ENCODE measurements around the gene NFAM1. TPM values are rescaled to one million over a fixed set of nuclear protein-coding genes. Genes with fewer than 3 reads are reported as not detected.

The NFAM1 gene
- total RNA-seq, 1 experiment from 2014 or later, result 0.12 TPM

GRCh38 chr22:42357634-42358296 is 74.4 kb downstream of the NFAM1 start:
- no peak overlapping the region for H2AFZ ChIP-seq (ENCODE audit: low read depth, low read length, poor library complexity, severe bottlenecking)
- H3K36me3 ChIP-seq (ENCODE audit: control insufficient read depth in 1 of 2, insufficient read depth in 2 of 2, low read length in 2 of 2), result no peaks in the 10 kb centered on the region
- RAD21 ChIA-PET (ENCODE audit: low non-redundant PET in 1 of 2, low total read pairs in 2 of 2, uncharacterized antibody in 2 of 2, unreplicated experiment in 2 of 2), result no interaction called here
- BruUV-seq (replicated peaks), result no TSS peak
- H3K4me3 ChIP-seq (replicated peaks in 1 of 2; ENCODE audit: low read depth in 1 of 2, low read length in 2 of 2), result no peak overlapping the region
- H3K9ac ChIP-seq (ENCODE audit: low read length), result no peak overlapping the region
- H3K9me3 ChIP-seq (ENCODE audit: control insufficient read depth in 1 of 2, insufficient read depth in 1 of 2, low read depth in 1 of 2, low read length in 2 of 2), result no peaks in the 10 kb centered on the region
- H3K27ac ChIP-seq (ENCODE audit: low read depth, low read length), result no peak overlapping the region
- H3K4me1 ChIP-seq (ENCODE audit: control insufficient read depth in 1 of 2, insufficient read depth in 2 of 2, low read length in 2 of 2), result peaks cover 0 to 3% of the 10 kb centered on the region in 2 experiments; a peak in 1 of 4 replicates
- H3K9me2 ChIP-seq (ENCODE audit: insufficient read depth), result no peaks in the 10 kb centered on the region
- intact Hi-C loops (cut with micrococcal nuclease), result no loop called here
- H4K20me1 ChIP-seq (ENCODE audit: insufficient read depth), result no peaks in the 10 kb centered on the region
- POLR2A ChIA-PET, result interaction anchor here (1.3 kb wide), 1 partner anchor 14 kb away, joined by 3 read pairs; no protein-coding TSS in a partner anchor
- no peaks in the 10 kb centered on the region for H3K27me3 ChIP-seq (ENCODE audit: insufficient read depth, low read length)
- no peaks in the 10 kb centered on the region for H3K79me2 ChIP-seq (ENCODE audit: insufficient read depth, low read length)
- no peak overlapping the region for H3K4me2 ChIP-seq (ENCODE audit: low read length)
- DNase-seq (ENCODE audit: low read depth, low spot score) (no peak), ATAC-seq (no peak)
- TF ChIP-seq, protein P1, sequence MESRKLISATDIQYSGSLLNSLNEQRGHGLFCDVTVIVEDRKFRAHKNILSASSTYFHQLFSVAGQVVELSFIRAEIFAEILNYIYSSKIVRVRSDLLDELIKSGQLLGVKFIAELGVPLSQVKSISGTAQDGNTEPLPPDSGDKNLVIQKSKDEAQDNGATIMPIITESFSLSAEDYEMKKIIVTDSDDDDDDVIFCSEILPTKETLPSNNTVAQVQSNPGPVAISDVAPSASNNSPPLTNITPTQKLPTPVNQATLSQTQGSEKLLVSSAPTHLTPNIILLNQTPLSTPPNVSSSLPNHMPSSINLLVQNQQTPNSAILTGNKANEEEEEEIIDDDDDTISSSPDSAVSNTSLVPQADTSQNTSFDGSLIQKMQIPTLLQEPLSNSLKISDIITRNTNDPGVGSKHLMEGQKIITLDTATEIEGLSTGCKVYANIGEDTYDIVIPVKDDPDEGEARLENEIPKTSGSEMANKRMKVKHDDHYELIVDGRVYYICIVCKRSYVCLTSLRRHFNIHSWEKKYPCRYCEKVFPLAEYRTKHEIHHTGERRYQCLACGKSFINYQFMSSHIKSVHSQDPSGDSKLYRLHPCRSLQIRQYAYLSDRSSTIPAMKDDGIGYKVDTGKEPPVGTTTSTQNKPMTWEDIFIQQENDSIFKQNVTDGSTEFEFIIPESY (IDR thresholded peaks at IDR 0.05; ENCODE audit: extremely low read depth, insufficient replicate concordance, low read length), result no peak
- TF ChIP-seq EZH2 (IDR thresholded peaks at IDR 0.05) (no peak), SP1 (IDR thresholded peaks at IDR 0.05; ENCODE audit: low read depth) (no peak)
- CTCF ChIA-PET, result no interaction called here

GRCh38 chr22:42357221-42357620 is 75.0 kb downstream of the NFAM1 start:
- no peak overlapping the region for H3K27ac ChIP-seq (ENCODE audit: low read depth, low read length)
- TF ChIP-seq TCF7L2 (IDR thresholded peaks at IDR 0.05; ENCODE audit: borderline replicate concordance, extremely low read depth, insufficient read depth, insufficient read length) (no peak), FOSL1 (IDR thresholded peaks at IDR 0.05; ENCODE audit: low read depth) (no peak), EZH2phosphoT487 (IDR thresholded peaks at IDR 0.05; ENCODE audit: borderline replicate concordance) (no peak), JUND (IDR thresholded peaks at IDR 0.05) (no peak), ZFX (IDR thresholded peaks at IDR 0.05) (no peak), ELF1 (IDR thresholded peaks at IDR 0.05; ENCODE audit: borderline replicate concordance, low read depth) (no peak), EGR1 (IDR thresholded peaks at IDR 0.05; ENCODE audit: low read depth) (no peak), MAX (IDR thresholded peaks at IDR 0.05) (no peak), POLR2AphosphoS5 (IDR thresholded peaks at IDR 0.05; ENCODE audit: low read depth, low read length) (no peak), YY1 (IDR thresholded peaks at IDR 0.05; ENCODE audit: extremely low read depth, insufficient replicate concordance, low read depth, low read length) (no peak), CTCF (IDR thresholded peaks at IDR 0.05 in 2 of 3, conservative IDR thresholded peaks at IDR 0.05 in 1 of 3; ENCODE audit: borderline replicate concordance in 1 of 3, insufficient read depth in 1 of 3, low read depth in 2 of 3, low read length in 2 of 3) (no peak), EZH2 (IDR thresholded peaks at IDR 0.05) (no peak)
- TF ChIP-seq, protein P2, sequence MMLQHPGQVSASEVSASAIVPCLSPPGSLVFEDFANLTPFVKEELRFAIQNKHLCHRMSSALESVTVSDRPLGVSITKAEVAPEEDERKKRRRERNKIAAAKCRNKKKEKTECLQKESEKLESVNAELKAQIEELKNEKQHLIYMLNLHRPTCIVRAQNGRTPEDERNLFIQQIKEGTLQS (IDR thresholded peaks at IDR 0.05), result no peak
- H4K20me1 ChIP-seq (ENCODE audit: insufficient read depth), result no peaks in the 10 kb centered on the region
- intact Hi-C loops (cut with micrococcal nuclease), result no loop called here
- ChIA-PET RAD21 (ENCODE audit: low non-redundant PET in 1 of 2, low total read pairs in 2 of 2, uncharacterized antibody in 2 of 2, unreplicated experiment in 2 of 2) (no interaction called here), CTCF (no interaction called here), POLR2A (no interaction called here)
- no peaks in the 10 kb centered on the region for H3K27me3 ChIP-seq (ENCODE audit: insufficient read depth, low read length)
- DNase-seq (ENCODE audit: low read depth, low spot score), result no peak
- no peaks in the 10 kb centered on the region for H3K9me3 ChIP-seq (ENCODE audit: control insufficient read depth in 1 of 2, insufficient read depth in 1 of 2, low read depth in 1 of 2, low read length in 2 of 2)
- no peak overlapping the region for H3K4me3 ChIP-seq (replicated peaks in 1 of 2; ENCODE audit: low read depth in 1 of 2, low read length in 2 of 2)
- no peak overlapping the region for H3K9ac ChIP-seq (ENCODE audit: low read length)
- H3K9me2 ChIP-seq (ENCODE audit: insufficient read depth), result no peaks in the 10 kb centered on the region
- H3K4me2 ChIP-seq (ENCODE audit: low read length), result no peak overlapping the region
- H3K79me2 ChIP-seq (ENCODE audit: insufficient read depth, low read length), result no peaks in the 10 kb centered on the region
- no peaks in the 10 kb centered on the region for H3K36me3 ChIP-seq (ENCODE audit: control insufficient read depth in 1 of 2, insufficient read depth in 2 of 2, low read length in 2 of 2)
- BruUV-seq (replicated peaks), result no TSS peak
- no peak for ATAC-seq
- H3K4me1 ChIP-seq (ENCODE audit: control insufficient read depth in 1 of 2, insufficient read depth in 2 of 2, low read length in 2 of 2), result peaks cover 0 to 3% of the 10 kb centered on the region in 2 experiments; a peak in 1 of 4 replicates
- no peak overlapping the region for H2AFZ ChIP-seq (ENCODE audit: low read depth, low read length, poor library complexity, severe bottlenecking)
